Stimulated activated CD4-positive, alpha-beta T cell treated with anti-CD3 and anti-CD28 coated beads, TNF-alpha, amount 100 ng/mL, for 48 hours (primary cell): ENCODE measurements around the gene CDAN1.
A peak's percentile ranks its signal among the peaks of the same experiment; 100 is the strongest.

Experiments used
- DNase-seq, 3 donors: peaks; one replicate each; pipeline ENCODE4 v3.0.0-alpha.2; 2020; ENCODE audit warnings: low read depth in 3 of 3

The CDAN1 gene

DNA sequence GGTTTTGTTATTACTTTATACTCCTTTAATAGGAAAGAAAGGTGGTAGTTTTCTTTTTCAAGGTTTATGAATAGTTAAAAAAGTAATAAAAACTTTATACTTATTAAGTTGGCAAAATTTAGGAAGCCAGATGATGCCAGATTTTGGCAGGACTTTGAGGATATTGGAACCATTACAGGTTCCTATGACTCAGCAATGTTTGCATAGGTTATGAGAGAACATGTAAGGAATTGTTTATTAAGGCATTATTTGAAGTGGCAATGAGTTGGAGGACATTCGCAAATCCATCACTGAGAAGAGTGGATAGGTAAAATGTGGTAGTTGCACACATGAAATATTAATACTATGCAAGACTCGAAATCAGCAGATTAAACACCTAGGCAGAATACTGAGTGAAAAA, 29.9 kb downstream of the CDAN1 start:
- no peak for DNase-seq

DNA sequence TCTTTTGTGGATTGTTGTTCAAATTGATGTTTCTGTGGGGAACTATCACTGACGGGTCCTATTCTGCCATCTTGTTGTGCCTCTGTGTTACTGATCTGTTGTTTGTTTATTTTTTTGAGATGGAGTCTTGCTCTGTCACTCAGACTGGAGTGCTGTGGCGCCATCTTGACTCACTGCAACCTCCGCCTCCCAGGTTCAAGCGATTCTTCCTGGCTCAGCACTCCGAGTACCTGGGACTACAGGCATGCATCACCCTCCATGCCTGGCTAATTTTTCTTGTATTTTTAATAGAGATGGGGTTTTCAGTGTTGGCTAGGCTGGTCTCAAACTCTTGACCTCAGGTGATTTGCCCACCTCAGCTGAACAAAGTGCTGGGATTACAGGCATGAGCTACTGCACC, 31.6 kb downstream of the CDAN1 start:
- DNase-seq, result no peak

DNA sequence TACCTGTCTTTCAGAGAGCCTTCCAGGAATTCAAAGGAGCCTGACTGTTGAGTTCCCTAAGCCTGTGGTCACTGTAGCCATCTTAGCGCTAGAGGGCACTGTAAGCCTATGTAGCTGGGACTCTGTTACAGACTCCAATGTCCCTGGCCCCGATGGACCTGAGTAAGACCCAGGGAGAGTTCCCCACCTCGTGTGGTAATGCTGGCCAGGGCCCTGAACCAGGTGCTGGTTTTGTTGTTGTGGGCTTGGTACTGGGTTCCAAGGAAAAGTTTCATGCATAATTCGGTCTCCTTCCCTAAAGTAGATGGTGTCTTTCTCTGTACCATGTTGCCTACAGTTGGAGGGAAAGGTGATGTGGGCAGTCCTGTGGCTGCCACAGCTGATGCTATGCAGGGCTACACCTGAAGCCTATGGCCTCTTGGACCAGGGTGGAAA, 32.4 kb downstream of the CDAN1 start:
- DNase-seq, result peak; percentile 22 to 49 (median 34)

DNA sequence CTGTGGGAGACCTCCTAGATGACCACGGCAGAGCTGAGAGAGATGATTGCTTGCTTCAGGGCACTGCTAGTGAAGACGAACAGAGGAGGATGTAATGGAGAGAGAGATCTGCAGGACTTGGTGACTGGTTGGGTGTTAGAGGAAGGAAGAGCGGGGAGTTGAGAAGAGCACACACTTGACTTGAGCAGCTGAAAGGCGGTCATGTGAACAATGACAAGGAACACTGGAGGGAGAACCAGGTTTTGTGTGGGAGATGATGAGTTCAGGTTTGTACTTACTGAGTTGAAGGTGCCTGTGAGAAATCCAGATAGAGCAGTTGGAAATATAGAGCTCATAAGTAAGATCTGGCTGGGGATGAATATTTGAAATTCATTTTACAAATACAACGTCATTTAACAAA, 40.3 kb downstream of the CDAN1 start:
- DNase-seq, result no peak

DNA sequence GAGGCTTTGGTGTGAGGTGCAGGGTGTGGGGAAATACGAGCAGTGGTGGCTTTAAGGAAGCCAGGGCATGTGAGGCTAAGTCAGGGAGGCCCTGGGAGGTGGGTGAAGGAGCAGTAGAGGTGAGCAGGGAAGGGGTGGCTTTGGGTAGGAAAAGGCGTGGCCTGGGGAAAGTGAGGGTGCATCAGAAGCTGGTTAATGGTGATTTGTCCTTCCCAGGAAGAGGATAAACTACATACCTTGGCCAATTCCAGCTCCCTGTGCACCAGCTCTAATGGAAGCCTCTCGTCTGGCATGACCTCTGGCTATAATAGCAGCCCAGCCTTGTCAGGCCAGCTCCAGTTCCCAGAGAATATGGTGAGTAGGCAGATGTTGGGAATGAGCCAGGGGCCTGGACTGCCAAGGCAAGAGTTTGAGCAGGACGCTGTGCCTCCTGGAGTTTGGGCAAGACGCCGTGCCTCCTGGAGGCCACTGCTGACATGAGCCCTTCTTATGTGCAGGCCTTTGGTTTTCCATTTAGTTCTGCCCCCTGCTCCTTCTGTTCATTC, 41.3 kb downstream of the CDAN1 start:
- DNase-seq, result no peak

- no peak for DNase-seq
These were observed 42.5 kb downstream of the CDAN1 start for GRCh38 chr15:42694398-42694797.

GRCh38 chr15:42693942-42694341, 43.0 kb downstream of the CDAN1 start:
- DNase-seq, result no peak

DNA sequence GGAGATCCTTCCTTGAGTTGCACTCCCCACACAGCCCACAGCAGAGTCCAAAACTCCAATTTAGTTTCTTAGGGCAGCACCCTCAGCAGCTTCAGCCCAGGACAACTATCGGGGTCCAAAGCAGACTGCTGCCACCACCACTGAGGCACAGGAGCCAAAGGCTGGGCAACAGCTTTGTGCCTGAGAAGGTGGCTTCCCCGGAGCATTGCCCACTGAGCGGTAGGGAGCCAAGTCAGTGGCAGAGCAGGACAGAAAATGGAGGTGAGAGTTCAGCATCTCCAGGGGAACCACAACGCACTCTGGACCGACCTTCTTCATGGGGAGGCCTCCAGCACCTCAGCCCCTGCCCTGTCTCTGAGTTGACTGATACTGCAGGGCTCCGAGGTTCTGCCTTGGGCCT, 43.4 kb downstream of the CDAN1 start:
- no peak for DNase-seq

DNA sequence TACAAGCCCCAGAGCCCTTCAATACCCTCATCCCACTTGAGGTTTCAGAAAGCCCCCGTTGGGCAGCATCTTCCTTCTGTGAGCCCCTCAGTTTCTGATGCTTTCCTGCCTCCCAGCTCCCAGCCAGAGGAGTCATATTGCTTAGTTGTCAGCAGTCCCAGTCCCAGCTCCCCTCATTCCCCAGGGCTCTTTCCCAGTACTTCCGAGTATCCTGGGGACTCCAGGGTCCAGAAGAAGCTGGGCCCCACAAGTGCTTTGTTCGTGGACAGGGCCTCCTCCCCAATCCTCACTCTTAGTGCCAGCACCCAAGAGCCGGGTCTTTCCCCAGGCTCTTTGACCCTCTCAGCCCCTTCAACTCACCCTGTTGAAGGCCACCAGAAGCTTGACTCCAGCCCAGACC, 43.9 kb downstream of the CDAN1 start:
- no peak for DNase-seq

- DNase-seq, result no peak
These were observed 44.4 kb downstream of the CDAN1 start for GRCh38 chr15:42692536-42692935.

DNA sequence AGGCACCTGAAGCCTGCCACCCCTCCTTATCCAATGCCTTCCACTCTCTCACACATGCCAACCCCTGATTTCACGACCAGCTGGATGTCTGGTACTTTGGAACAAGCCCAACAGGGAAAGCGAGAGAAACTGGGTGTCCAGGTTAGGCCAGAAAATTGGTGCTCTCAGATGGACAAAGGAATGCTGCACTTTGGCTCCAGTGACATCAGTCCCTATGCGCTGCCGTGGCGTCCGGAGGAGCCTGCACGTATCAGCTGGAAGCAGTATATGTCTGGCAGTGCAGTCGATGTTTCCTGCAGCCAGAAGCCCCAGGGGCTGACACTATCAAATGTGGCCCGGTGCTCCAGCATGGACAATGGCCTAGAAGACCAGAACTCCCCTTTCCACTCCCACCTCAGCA, 45.2 kb downstream of the CDAN1 start:
- DNase-seq, result no peak

DNA sequence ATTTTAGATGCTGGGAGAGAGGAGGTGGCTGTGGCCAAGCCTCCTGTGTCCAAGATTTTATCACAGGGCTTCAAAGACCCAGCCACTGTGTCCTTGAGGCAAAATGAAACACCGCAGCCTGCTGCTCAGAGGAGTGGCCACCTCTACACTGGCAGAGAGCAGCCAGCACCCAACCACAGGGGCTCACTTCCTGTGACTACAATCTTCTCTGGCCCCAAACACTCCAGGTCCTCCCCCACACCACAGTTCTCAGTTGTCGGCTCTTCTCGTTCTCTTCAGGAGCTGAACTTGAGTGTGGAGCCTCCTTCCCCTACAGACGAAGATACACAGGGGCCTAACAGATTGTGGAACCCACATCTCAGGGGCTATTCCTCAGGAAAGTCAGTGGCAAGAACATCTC, 45.6 kb downstream of the CDAN1 start:
- DNase-seq, result no peak

DNA sequence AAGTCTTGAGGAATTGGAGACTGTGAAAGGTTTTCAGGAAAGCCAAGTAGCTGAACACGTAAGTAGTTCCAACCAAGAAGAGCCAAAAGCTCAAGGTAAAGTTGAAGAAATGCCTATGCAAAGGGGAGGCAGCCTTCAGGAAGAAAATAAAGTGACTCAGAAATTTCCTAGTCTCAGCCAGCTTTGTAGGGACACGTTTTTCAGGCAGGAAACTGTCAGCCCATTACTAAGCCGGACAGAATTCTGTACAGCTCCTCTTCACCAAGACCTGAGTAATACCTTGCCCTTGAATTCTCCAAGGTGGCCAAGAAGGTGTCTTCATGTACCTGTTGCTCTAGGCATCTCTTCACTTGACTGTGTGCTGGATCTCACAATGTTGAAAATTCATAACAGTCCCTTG, 48.6 kb downstream of the CDAN1 start:
- DNase-seq, result no peak

DNA sequence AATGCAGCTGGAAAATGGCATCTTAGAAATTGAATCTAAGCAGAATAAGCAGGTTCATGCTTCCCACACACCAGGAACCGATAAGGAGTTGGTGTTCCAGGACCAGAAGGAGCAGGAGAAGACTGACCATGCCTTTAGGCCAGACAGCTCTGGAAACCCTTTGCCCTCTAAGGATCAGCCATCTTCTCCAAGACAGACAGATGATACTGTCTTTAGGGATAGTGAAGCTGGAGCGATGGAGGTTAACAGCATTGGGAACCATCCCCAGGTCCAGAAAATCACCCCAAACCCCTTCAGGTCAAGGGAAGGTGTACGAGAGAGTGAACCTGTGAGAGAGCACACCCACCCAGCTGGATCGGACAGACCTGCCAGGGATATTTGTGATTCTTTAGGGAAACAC, 49.2 kb downstream of the CDAN1 start:
- no peak for DNase-seq

- no peak for DNase-seq
These were observed 50.6 kb downstream of the CDAN1 start for GRCh38 chr15:42686281-42686680.

DNA sequence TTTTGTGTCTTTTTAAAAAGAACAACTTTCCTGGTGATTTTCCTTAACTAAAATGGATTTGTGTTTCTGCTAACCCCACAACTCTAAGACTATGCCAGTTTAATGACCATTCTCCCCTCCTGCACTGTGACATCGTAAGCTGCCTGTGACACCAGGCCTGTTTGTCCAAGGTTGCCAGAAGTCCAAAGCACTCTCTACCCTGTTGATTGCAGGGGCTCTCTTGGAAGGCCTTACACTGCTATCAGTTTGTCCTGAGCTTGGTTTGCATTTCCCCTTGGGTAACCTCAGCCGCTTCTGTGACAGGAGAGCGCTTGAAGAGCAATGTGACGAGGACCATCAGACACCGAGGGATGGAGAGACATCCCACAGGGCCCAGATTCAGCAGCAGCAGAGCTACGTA, 55.8 kb downstream of the CDAN1 start:
- no peak for DNase-seq

GRCh38 chr15:42680142-42680482, 56.8 kb downstream of the CDAN1 start:
- peak; percentile 28 to 57 (median 41) for DNase-seq

DNA sequence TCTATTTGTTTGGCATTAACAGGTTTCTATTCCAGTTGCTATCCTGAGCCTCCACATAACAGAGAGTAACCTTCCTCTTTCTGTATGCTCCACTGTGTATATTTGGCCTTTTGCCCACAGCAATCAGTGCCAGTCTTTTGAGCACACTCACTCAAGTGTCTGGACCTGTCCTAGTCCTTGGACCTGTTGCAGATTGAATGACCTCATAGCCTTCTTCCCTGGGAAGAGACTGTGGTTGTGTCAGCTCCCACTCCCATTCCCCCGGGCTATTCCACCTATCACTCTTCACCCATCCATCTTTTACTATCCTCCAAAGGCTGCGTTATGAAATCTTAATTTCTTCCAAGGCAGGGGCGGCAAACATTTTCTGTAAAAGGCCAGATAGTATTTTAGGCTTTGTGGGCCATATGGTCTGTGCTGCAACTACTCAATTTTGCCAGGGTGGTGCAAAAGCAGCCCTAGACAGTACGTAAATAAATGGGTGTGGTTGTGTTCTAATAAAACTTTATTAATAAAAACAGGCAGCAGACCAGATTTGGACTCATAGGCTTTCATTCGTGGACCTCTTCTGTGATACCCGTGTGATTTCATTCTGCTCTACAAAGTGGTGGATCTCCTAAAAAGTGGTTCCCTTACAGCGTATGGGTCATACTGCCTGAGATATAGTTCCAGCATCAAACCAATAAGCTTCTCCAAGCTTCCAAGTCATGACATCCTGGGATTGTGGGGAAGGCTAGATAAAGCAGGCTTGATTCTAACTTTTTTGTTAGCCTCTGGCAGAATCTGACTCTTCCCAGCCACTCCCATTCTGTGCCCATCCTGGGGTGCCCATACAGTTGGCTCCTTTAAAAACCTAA, 57.4 kb downstream of the CDAN1 start:
- no peak for DNase-seq

DNA sequence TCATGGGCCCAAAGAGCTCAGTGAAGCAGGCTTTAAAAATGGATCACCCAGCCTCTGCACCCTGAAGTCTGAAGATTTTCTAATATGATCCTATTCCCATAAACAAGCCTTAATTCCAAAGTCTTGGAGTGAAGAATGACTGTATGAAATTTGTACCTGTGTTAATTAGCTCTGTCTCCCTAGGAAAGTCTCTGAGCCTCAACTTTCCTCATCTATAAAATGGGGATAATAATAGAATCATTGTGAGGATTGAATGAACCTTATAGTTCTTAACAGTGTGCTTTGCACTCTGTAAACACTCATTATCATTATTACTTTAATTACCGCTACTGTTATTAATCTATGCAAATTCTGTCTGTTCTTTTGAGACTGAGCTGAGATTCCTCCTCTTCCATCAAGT, 61.9 kb downstream of the CDAN1 start:
- no peak for DNase-seq

DNA sequence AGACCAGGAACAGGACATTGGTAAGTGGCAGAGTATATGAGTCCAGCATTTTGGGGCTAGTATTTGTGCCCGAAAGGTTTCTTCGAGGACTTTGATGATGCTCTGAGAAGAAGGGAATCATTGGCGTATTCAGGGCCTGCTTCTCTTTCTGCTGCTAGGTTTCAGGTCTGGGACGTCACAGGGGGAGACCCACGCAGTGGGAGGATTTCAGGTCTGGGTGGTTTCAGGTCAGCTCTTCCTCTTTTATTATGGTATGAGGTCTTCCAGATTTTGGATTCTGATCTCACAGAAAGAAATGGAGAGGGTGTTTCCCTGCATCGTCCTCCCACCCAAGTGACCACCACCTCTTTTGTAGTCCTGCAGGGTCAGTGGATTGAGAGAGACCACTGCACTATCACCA, 62.5 kb downstream of the CDAN1 start:
- no peak for DNase-seq
